Stimulated activated CD8-positive, alpha-beta memory T cell treated with anti-CD3 and anti-CD28 coated beads, Interleukin-4, amount 100 ng/mL, for 1 hour (primary cell): ENCODE results near the gene RALGAPA1.
"Not testable (repeated sequence)": the region's sequence is repeated elsewhere in the genome, so short reads cannot be mapped to it uniquely, and the experiment has no call there.

Experiments
- DNase-seq, 2 donors: peaks; one replicate each; pipeline ENCODE4 v3.0.0-alpha.2; 2020; ENCODE audit warnings: low read depth in 2 of 2, low spot score in 1 of 2

The RALGAPA1 gene

GRCh38 chr14:35704793-35705493 lies 104.2 kb downstream of the RALGAPA1 start:
- no peak for DNase-seq

DNA sequence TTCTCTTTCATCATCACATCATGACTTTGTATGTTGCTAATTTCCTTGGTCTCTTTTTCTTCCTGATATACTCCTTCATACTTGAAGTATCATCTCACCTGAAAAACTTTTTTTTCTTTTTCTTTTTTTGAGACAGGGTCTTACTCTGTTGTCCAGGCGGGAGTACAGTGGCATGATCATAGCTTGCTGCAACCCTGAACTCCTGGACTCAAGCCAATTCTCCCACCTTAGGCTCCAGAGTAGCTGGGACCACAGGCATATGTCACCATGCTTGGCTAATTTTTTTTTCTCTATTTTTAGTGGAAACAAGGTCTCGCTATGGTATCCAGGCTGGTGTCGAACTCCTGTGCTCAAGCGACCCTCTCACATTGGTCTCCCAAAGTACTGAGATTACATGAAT lies 107.6 kb downstream of the RALGAPA1 start:
- DNase-seq, result no peak

DNA sequence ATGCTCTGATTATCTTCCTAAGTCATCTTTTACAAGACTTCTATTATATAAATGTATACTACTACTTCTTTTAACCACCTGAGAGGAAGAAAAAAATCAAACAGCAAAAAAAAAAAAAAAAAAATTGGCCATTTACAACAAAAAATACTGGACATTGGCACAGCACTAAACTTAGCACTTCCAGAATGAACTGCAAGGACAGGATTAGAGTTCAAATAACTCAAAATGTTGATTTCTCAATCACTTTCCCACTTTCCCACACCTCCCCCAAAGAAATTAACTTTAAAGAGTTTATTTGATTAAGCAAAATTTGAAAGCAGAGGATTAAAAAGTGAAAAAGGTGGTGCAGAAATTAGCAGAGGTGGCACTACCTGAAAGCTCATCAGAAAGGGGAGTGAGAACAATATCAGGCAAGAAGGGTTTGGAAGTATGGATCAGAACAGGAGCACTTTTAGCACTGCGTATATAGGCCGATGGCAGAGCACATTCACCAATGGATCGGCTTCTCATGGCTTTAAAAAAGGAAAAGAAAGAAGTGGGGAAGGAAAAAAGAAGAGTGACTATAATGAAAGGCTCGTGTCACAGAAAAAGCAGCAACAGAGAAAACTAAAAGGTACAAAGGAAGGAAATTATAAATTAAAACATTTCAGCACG lies 109.2 kb downstream of the RALGAPA1 start:
- no peak for DNase-seq

DNA sequence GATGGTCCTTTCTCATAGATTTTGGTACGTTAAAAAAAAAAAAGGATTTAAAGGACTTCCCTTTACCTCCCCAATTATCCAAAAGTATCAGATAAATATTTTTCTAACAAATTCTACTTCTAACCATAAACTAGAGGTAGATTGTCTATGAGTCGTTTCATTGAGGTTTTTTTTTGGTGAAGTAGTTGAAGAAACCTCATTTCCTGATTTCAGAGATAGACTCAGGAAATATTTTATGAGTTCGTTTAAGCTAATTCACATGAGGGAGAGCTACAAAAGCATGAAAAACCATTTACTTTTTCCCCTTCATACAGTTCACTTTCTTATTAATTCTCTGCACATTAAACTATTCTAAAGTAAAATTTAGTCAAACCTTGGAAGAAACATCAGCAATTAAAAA lies 112.5 kb downstream of the RALGAPA1 start:
- DNase-seq, result no peak

DNA sequence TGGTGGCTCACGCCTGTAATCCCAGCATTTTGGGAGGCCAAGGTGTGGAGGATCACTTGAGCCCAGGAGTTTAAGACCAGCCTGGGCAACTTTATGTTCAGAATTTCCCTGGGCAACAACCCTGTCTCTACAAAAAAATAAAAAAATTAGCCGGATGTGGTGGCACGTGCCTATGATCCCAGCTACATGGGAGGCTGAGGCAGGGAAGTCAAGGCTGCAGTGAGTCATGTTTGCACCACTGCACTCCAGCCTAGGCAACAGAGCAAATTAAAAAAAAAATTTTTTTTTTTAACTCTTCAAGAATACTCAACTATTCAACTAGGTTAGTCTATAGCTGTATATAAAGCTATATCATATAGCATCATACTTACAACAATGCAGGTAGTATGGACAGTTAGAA lies 113.0 kb downstream of the RALGAPA1 start:
- DNase-seq, result no peak

- no peak for DNase-seq
Observed at GRCh38 chr14:35695647-35696046, 113.4 kb downstream of the RALGAPA1 start.

GRCh38 chr14:35695072-35695471 lies 114.0 kb downstream of the RALGAPA1 start:
- DNase-seq, result no peak

- DNase-seq, result no peak
Observed at GRCh38 chr14:35689000-35689460, 120.1 kb downstream of the RALGAPA1 start.

DNA sequence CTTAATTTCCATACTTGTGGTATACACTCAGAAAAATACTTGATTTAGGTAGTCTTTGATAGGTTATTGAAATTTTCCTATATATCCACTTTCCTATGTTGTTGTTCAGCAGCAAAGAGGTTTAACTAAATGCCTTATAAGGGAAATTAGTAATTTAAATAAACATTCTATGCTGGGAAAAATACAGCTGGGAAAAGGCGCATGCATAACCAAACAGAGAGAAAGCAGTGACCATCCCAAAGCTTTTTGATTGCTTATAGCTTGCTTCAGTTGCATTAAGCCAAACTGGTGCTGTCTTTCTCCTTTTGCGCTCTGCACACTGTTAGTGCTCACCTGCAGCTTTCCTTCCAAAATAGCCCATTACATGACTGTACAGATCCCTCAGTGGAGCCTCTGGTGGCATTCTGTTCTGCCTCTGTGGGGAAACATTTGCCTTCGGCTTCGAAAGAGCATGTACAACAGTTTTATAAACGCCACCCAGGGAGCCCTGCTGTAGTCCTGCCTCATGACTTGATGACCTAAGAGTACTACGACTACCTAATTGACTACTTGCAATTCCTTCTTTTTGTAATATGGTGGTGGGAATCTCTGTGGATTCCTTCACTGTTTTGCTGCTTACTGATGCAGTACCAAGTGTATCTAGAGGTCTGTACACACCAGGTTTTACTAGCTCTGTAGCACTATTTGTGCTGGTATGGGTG lies 120.8 kb downstream of the RALGAPA1 start:
- DNase-seq, result no peak

GRCh38 chr14:35687335-35687939 lies 121.7 kb downstream of the RALGAPA1 start:
- no peak for DNase-seq

- DNase-seq, result not testable (repeated sequence)
Observed at GRCh38 chr14:35683688-35684087, 125.4 kb downstream of the RALGAPA1 start.

- no peak for DNase-seq
Observed at GRCh38 chr14:35682802-35683201, 126.3 kb downstream of the RALGAPA1 start.

DNA sequence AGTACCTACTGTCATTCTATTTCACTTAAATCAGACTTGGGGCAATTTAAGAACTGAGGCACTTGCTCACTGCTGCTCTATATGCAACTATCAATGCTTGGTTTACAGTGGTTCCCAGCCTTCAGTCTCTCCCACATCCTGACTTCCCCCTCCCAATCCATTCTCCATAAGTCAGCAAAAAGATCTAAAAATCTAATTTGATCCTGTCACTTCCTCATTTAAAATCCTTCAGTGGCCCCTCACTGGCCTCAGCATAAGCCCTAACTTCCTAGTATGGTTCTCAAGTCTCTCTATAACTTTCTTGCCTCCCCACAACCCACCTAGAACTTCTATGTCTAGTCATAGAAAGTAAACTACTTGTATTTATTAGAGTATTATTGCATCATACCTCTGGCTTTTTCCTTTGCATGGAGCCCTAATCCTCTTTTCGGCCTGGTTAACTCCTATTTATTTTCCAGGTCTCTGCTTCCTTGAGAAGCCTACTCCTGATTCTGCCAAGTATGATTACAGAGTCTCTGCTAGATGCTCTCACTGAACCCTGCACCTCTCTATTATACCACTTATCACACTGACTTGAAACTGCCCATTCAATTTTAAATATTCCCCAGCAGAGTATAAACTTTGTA lies 130.6 kb downstream of the RALGAPA1 start:
- no peak for DNase-seq

DNA sequence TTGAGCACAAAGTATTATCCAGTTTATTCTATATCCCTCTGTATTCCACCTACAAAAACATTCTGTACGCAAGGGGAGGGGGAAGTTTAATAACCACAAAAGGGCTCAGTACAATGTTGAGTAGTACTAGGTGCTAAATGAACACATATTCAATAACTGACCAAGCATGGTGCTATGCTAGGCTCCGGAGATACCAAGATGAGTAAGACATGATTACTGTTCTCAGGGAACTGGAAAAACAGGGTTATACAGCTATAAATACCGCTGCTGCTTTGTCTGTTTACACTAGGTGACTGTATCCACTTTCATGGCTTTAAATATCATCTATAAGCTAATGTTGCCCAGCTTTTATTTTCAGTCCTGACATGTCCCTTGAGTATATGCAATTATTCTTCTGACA lies 139.3 kb downstream of the RALGAPA1 start:
- DNase-seq, result no peak

DNA sequence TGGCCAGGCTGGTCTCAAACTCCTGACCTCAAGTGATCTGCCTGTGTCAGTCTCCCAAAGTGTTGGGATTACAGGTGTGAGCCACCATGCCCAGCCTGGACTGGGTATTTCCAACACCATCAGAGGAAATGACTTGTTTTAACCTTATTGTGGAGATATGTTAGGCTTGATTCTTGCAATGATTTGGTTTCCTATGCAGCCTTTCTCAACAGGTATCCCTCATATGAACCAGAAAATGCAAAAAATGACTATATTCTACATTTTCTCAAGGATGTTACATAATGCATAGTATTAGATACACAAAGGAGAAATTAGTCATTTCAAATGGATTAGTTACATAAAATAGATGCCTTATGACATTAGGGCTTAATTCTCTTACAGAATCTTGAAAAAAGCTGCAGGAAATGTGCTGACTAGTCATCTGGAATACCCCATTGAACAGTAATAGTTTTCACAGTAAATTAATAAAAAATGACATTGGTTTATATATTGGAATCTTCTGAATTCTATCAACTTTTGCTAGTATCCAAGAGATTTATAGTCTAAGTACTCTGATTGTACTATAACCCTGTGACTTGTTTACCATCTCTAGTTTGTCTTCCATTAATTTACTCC lies 142.6 kb downstream of the RALGAPA1 start:
- DNase-seq, result no peak

DNA sequence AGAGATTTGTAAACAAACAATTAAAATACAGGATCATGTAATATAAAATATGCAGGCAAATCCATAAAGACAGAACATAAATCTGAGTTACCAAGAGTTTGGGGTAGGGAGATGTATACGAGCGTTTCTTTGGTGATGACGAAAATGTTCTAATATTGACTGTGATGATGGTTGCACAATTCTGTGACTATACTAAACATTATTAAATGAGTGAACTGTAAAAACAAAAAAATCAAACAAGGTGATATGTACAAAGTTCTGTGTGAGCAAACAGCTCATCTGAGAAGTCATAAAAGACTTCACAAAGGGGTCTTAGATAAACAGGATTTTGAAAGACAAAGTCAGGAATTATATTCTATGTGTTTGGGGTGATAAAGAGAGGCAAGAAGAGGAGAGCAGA lies 147.2 kb downstream of the RALGAPA1 start:
- no peak for DNase-seq

DNA sequence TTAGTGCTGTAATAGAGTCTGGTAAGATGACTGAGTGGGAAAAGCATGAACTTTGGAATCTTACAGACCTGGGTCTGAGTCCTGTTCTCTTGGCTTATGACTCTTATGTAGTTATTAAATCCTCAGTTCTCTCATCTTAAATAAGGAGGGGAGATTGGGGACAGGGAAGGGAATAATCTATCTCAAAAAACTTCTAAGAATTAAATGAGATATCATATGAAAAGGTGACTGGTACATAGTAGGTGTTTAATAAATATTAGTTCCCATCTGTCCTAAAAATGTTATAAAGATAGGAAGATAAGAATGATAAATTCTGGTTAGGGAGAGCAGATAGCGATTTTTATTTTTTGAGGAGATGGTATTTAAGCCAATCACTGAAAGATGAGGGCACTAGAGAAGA lies 156.1 kb downstream of the RALGAPA1 start:
- DNase-seq, result no peak

- DNase-seq, result no peak
Observed at GRCh38 chr14:35643513-35643912, 165.6 kb downstream of the RALGAPA1 start.

- DNase-seq, result no peak
Observed at GRCh38 chr14:35637851-35638250, 171.2 kb downstream of the RALGAPA1 start.

GRCh38 chr14:35637269-35637668 lies 171.8 kb downstream of the RALGAPA1 start:
- no peak for DNase-seq

DNA sequence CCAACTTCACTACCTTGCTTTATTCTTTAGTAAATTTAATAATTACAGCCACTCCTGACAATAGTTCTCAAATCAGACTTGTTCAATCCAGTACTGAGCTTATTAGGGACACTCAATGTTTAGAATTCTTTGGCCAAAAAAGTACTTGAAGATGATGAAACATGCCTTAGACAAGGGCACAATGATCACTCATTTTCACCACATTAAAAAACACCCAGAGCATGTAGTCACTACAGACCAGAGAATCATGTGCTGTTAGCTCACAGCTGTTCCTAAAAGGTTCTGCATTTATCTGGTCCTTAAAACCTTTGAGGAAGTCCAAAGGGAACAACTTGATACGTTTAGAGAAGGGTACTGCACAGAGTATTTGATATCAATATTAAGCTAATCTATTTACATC lies 176.4 kb downstream of the RALGAPA1 start:
- DNase-seq, result no peak
